OCI-LY7 (cell line): ENCODE results near the gene SH3TC1. TPM values are rescaled to one million over a fixed set of nuclear protein-coding genes. Genes with fewer than 3 reads are reported as not detected.

Source experiments
- BruUV-seq: library from RNA; stranded (reverse); fragments of 400-500 nt; replicated peaks from 2 replicates; lab custom pipeline; 2021; lab: Mats Ljungman, UMichigan
- CTCF ChIA-PET: fragments of 300-600 bp; sonication (Branson Sonifier 250); formaldehyde crosslinking; loops from one replicate; lab custom pipeline; 2022; ENCODE audit warnings: antibody characterized with exemption; ENCODE audit not compliant: unreplicated experiment; lab: Charles Lee
- POLR2A ChIA-PET: fragments of 300-600 bp; sonication (Branson Sonifier 250); formaldehyde crosslinking; loops from one replicate; lab custom pipeline; 2022; ENCODE audit warnings: antibody characterized with exemption; lab: Charles Lee
- DNase-seq: peaks from one replicate; pipeline ENCODE4 v3.0.0-alpha.2; 2015; ENCODE audit warnings: low spot score
- H2AFZ ChIP-seq: fragments of 200-600 bp; sonication (generic), shearing (Covaris generic); 2 replicates; pipeline ENCODE4 v1.6.1; 2014; ENCODE audit warnings: mild to moderate bottlenecking, antibody characterized with exemption, low read length, moderate library complexity
- H3K27ac ChIP-seq: fragments of 200-600 bp; sonication (generic); 2 replicates; pipeline ENCODE4 v1.5.1; 2014; ENCODE audit warnings: mixed run types, low read depth, mild to moderate bottlenecking, moderate library complexity, low read length, inconsistent platforms; ENCODE audit not compliant: poor library complexity, severe bottlenecking
- H3K36me3 ChIP-seq: fragments of 200-600 bp; sonication (generic); 2 replicates; pipeline ENCODE4 v1.6.1; 2014; ENCODE audit warnings: mild to moderate bottlenecking, antibody characterized with exemption, low read length, moderate library complexity, mixed read lengths; ENCODE audit not compliant: insufficient read depth
- H3K4me1 ChIP-seq: fragments of 200-600 bp; sonication (generic); 2 replicates; pipeline ENCODE4 v1.5.1; 2014; ENCODE audit warnings: mild to moderate bottlenecking, low read length; ENCODE audit not compliant: insufficient read depth, poor library complexity, severe bottlenecking
- H3K4me2 ChIP-seq: fragments of 200-600 bp; sonication (generic); 2 replicates; pipeline ENCODE4 v1.6.1; 2014; ENCODE audit warnings: mild to moderate bottlenecking, low read length
- H3K4me3 ChIP-seq: fragments of 200-600 bp; sonication (generic); 2 replicates; pipeline ENCODE4 v1.5.1; 2014; ENCODE audit warnings: mild to moderate bottlenecking, low read depth, low read length; ENCODE audit not compliant: poor library complexity, severe bottlenecking
- H3K79me2 ChIP-seq: fragments of 200-600 bp; sonication (generic); 2 replicates; pipeline ENCODE4 v1.6.1; 2016; ENCODE audit warnings: low read depth, mild to moderate bottlenecking, low read length, moderate library complexity, mixed read lengths; ENCODE audit not compliant: insufficient read depth
- H3K9me2 ChIP-seq: fragments of 200-600 bp; sonication (generic); 2 replicates; pipeline ENCODE4 v1.6.1; 2016; ENCODE audit warnings: mild to moderate bottlenecking, low read length, mixed read lengths; ENCODE audit not compliant: insufficient read depth
- H3K9me3 ChIP-seq: fragments of 200-600 bp; sonication (generic); 2 replicates; pipeline ENCODE4 v1.6.1; 2014; ENCODE audit warnings: mild to moderate bottlenecking, mixed run types, low read length, mixed read lengths
- H4K20me1 ChIP-seq: fragments of 200-600 bp; sonication (generic); 2 replicates; pipeline ENCODE4 v1.6.1; 2014; ENCODE audit warnings: mild to moderate bottlenecking, antibody characterized with exemption, low read length, moderate library complexity, mixed read lengths; ENCODE audit not compliant: insufficient read depth
- CTCF ChIP-seq: fragments of 200-600 bp; sonication (generic); conservative IDR thresholded peaks from 2 replicates; pipeline ENCODE4 v1.5.1; 2014; ENCODE audit warnings: mild to moderate bottlenecking, antibody characterized with exemption, low read length, moderate library complexity, mixed read lengths
- EZH2phosphoT487 ChIP-seq: fragments of 200-600 bp; sonication (generic); IDR thresholded peaks from 2 replicates; pipeline ENCODE4 v1.6.1; 2018; ENCODE audit warnings: low read depth, borderline replicate concordance, mild to moderate bottlenecking, mixed run types, antibody characterized with exemption, low read length, moderate library complexity, mixed read lengths
- intact Hi-C: fragments of 100-400 bp; cut with micrococcal nuclease; formaldehyde crosslinking; loops from one replicate; pipeline ENCODE4 v1.10.0; 2022; ENCODE audit not compliant: unreplicated experiment
- total RNA-seq, 2 experiments: library from RNA; depleted of rRNA in 1 of 2; stranded (reverse); fragments of >200 nt in 1 of 2; shearing (Covaris generic) in 1 of 2; gene quantifications; 2 replicates each; pipeline ENCODE4 v1.2.3, GENCODE V29; 2014 to 2022

The SH3TC1 gene
- total RNA-seq, 2 experiments from 2014 or later = 17.5 to 42.4 TPM

- no peaks in the 10 kb centered on the region for H3K9me3 ChIP-seq
- ChIA-PET POLR2A (no interaction called here), CTCF (no interaction called here)
- H3K27ac ChIP-seq = no peak overlapping the region
- no peak for DNase-seq
- no peaks in the 10 kb centered on the region for H3K4me1 ChIP-seq
- H3K36me3 ChIP-seq = no peaks in the 10 kb centered on the region
- no peak overlapping the region for H2AFZ ChIP-seq
- TF ChIP-seq CTCF (no peak), EZH2phosphoT487 (no peak)
- H3K4me3 ChIP-seq = no peak overlapping the region
- H3K79me2 ChIP-seq = no peaks in the 10 kb centered on the region
- BruUV-seq = no TSS peak
- no peaks in the 10 kb centered on the region for H4K20me1 ChIP-seq
- H3K4me2 ChIP-seq = no peak overlapping the region
- intact Hi-C loops = no loop called here
- no peaks in the 10 kb centered on the region for H3K9me2 ChIP-seq
Observed at GRCh38 chr4:8182294-8182693, 16.8 kb upstream of the SH3TC1 start.

GRCh38 chr4:8182858-8183725 lies 16.0 kb upstream of the SH3TC1 start:
- no peak overlapping the region for H3K4me3 ChIP-seq
- no peak overlapping the region for H2AFZ ChIP-seq
- TF ChIP-seq CTCF = no peak
- TF ChIP-seq EZH2phosphoT487 = no peak
- H3K27ac ChIP-seq = no peak overlapping the region
- ChIA-PET POLR2A (no interaction called here), CTCF (no interaction called here)
- intact Hi-C loops = no loop called here
- H3K9me3 ChIP-seq = no peaks in the 10 kb centered on the region
- no TSS peak for BruUV-seq
- no peak overlapping the region for H3K4me2 ChIP-seq
- no peaks in the 10 kb centered on the region for H3K79me2 ChIP-seq
- no peaks in the 10 kb centered on the region for H3K36me3 ChIP-seq
- no peaks in the 10 kb centered on the region for H3K9me2 ChIP-seq
- H4K20me1 ChIP-seq = no peaks in the 10 kb centered on the region
- H3K4me1 ChIP-seq = no peaks in the 10 kb centered on the region
- no peak for DNase-seq

GRCh38 chr4:8184061-8184460 lies 15.0 kb upstream of the SH3TC1 start:
- no peaks in the 10 kb centered on the region for H3K9me2 ChIP-seq
- no peak overlapping the region for H3K4me3 ChIP-seq
- no peaks in the 10 kb centered on the region for H3K4me1 ChIP-seq
- no peak overlapping the region for H3K27ac ChIP-seq
- ChIA-PET POLR2A (no interaction called here), CTCF (no interaction called here)
- H4K20me1 ChIP-seq = no peaks in the 10 kb centered on the region
- no peaks in the 10 kb centered on the region for H3K9me3 ChIP-seq
- H2AFZ ChIP-seq = no peak overlapping the region
- no peak for DNase-seq
- H3K79me2 ChIP-seq = no peaks in the 10 kb centered on the region
- intact Hi-C loops = no loop called here
- TF ChIP-seq EZH2phosphoT487 = no peak
- H3K36me3 ChIP-seq = no peaks in the 10 kb centered on the region
- no TSS peak for BruUV-seq
- no peak overlapping the region for H3K4me2 ChIP-seq
